Inflammatory macrophage treated with lipopolysaccharide for 1 hour (primary cell): ENCODE results near the gene ATP6V0D1.
A peak's percentile ranks its signal among the peaks of the same experiment; 100 is the strongest.
"Not testable (repeated sequence)": the region's sequence is repeated elsewhere in the genome, so short reads cannot be mapped to it uniquely, and the experiment has no call there.

Experiments used
- DNase-seq, 2 donors: peaks; one replicate each; pipeline ENCODE4 v3.0.0-alpha.2; 2020 to 2022

ATP6V0D1 gene

DNA sequence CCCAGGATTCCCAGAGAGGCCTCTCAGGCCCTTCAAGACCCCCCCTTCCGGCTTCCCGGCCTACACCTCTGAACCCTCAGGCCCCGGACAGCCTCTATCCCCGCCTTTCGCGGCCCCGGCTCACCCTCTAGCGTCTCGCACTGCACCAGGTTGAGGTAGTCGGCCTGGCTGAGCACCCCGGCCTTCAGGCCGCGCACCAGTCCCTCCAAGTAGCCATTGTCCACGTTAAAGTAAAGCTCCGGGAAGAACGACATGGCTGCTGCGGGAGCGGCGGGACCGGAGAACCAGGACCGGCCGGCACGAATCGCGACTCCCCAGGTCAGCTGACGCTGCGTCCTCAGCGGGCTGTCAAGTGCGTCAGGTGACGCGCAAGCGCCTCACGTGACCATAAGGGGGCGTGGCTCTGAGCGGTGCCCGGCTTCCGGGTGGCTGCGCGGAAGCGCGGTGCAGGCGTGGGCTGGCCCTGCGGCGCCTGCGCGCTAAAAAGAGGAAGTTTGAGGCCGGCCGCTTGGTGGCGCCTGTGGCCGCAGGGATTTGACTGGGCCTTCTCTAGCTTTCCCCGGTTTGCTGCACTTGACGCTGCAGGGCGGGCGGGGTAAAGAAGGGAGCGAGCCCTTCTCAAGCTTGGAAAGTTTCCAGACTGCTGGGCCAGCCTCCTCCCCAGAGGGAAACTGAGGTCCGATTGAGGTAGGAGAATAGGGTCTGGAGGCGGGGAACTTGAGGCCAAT is at the start of gene ATP6V0D1:
ATP6V0D1 (minus strand) TSS at position 325 of the 728 bp plus-strand sequence; CDS start at position 254, 71 bp downstream.
- DNase-seq = peak; percentile 97 to 100

DNA sequence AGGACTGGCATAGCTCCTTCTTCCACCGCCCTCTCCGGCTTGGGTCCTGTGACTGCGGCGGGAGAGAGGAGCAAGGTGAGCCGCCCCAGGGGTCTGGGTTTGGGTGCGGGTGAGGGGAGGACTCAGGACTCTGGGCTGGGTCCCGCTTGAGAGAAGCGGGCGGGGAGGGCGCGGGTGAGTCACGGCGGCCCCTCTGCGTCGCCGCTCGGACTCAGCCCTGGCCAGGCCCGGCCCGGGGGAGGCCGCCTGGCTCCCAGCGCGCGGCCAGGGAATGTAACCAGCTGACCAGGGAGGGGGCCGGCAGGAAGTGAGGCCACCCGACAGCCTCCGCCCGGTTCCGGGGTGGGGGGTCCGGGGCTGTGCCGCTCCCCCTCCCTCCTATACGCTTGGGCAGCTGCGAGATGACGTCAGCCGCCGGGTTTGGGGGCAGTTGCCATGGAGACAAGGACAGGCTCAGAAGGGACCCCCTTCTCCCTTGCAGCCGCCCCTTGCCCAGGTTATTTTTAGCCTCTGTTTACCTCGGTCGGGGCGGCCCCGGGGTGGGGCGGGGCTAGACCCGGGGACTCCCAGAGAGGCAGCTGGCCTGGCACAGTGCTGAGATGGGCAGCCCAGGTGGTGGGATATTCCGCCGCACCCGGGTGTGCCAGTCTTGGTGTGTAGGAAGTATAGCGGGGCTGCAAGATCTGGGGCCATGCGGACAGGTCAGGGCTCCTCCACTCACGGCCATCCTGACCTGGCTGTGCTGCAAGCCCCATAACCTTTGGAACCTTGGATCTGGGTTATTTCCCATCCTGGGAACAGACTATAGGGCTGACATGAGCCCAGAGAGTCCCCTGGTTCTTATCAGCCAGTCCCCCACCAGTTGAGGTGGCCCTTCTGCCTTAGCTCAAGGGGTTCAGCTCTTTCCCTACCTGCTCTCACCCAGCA is 49.3 kb upstream of the ATP6V0D1 start:
- DNase-seq = peak; percentile 60 to 79

DNA sequence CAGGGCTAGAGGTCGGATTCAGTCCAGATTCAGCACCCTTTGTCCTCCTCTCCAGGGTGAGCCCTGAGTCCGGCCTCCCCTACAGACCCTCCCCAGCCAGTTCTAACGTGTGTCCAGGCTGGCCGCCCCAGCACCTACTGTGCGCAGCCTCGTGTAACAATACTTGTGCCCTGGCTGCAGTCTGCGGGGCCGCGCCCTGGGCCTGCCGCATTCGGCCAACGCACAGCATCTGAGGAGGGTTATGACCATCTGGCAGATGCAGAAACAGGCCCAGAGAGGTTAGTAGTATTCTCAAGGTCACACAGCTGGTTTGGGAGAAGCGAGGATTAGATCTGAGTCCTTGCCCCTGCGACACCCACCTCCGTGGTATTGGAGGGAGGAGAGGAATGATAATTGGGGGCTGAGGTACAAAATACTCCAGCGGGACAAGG is 48.6 kb upstream of the ATP6V0D1 start:
- no peak for DNase-seq

DNA sequence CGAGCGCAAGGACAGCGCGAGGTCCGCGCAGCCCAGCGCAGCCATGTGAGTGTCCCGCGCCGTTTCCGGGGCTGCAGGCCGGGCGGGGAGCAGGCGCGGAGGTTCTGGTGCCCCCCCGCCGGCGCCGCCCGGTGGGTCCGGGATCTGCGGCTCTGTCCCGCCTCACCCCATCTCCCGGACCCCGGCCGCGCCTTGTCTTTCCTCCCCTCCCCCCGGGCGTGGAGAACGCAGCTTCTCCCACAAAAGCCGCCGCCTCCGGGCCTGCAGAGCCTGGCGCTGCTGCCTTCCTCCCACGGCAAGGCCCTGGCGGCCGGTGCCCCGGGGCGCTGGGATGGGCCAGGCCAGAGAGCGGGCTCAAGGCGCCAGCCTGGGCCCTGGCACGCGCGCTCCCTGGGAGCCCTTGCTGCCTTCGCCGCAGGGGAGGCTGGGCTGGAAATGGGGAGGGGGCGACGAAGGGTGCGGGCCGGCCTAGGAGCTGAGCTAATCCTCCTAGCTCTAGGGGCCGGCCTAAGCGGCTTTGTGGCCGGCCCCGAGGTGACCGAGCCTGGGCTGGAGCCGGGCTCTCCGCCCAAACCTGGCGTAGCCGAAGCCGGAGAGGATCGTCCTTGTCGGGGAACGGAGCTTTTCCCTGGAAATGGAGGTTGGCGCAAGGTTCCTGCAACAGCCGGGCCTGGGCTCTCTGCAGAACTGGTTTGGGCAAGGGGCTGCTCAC is 48.1 kb upstream of the ATP6V0D1 start:
- DNase-seq = no peak

DNA sequence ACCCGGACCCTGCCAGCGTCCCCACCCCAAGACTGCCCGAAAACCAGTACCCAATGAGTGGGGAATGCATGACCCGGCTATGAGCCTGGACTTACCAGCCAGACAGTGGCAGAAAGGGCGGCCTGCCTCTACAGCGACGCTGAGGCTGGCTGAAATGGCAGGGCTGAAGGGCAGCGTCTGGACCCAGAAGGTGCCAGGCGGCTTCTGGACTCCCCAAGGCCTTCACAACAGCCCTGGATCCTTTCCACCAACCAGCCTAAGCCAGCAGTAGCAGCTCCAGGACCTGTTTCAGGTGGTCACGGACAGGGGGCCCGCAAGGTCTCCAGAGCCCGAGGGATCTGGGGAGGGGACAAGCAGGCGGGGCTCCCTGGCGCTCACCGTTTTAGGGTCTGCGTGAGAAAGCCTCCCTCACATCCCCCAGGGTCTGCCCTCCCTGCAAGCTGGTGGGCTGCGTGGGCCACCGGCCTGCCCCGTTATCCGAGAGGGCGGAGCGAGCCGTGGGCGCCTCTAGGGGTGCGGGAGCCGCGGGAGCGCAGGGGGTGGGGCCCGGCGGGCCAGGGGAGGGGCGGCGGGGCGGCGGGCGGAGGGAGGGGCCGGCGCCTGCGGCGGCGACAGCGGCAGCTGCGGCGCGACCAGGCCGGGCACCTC is 47.4 kb upstream of the ATP6V0D1 start, which contains the start of gene RIPOR1:
RIPOR1 (plus strand) TSS at position 608 of the 648 bp plus-strand sequence. CDS start 9,618 bp downstream, outside the sequence.
- no peak for DNase-seq

DNA sequence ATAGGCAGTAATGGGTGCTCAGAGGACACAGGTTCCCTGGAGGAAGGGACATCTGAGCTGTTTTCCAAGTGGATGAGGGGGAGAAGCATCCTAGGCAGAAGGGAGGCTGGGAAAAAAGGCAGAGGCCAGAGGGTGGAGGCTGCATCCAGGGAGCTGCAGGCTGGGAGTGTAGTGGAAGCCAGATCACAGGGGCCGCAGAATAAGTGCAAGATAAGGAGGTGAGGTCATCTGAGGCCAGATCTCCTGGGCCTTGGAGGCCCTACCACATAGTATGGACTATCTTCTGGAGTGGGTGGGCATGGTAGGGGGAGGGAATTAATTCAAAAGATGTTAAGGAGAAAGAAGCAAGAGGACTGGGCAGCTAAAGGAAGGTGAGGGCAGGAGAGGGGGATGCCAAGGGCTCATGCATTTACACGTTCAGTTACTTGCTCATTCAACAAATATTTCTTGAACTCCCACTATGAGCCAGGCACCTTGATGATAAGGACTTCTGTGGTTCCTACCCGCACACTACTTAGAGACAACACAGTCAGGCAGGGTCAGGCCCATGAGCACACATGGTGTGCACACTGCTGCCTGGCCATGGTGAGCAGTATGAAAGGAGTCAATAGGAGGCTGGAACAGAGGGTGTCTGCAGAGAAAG is 45.3 kb upstream of the ATP6V0D1 start:
- no peak for DNase-seq

DNA sequence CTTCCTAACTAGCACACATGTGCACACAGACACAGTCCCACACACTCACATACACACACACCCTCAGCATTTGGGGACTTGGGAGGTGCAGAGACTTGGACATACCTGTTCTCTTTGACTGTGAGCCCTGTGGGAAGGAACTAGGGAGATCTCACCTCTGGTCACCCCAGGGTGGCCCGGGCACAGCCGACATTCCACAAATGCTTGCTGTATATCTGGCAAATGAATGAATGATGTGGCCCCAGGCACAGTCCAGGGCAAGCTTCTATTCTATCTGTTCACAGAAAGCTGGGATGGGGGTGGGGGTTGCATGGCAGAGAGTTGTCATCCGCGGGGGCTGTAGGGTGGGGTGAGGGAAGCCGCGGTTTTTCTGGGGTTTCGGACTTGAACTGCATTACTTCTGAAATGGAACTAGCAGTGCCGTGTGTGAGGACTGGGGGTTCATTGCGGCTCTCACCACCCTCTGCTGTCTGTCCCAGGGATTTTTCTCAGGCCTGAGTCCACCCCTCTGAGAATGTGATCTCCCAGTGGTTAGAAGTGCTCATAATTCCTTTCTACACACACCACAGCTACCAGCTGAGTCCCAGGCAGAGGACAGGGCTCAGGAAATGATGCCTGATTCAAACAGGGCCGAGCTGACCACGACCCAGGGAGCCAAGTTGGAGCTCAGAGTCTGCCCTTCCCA is 44.4 kb upstream of the ATP6V0D1 start:
- DNase-seq = no peak

DNA sequence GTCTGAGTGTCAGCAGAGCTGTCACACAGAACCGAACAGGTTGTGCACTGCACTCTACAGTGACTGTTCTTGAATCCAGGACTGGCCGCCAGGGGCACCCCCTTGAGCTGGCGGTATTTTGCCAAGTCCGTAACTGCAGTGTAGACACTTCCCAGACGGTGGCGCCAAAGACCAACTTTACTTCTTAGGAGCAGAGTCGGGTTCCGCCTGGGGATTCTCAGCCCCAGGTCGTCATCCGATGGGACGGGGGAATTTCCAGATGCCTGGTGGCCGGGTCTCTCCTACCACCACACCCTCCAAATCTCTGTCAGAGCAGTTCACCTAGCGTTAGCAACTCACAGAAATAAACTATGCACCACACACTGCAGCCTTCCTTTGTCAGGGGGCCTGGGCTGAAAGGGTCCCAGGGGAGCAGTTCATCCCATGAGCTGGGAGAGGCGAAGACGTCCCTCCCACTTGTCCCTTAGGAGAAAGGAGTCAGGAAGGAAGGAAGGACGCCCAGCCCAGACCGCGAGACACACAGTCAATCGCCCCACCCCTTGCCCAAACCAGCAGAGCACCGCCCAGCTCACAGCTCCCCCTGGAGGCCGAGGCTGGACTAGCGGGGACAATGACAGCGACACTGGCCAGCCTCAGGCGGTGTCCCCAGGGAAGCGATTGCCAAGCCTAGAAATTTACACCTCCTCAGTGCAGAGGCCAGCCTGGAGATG is 40.3 kb upstream of the ATP6V0D1 start:
- DNase-seq = peak; percentile 96 to 100

DNA sequence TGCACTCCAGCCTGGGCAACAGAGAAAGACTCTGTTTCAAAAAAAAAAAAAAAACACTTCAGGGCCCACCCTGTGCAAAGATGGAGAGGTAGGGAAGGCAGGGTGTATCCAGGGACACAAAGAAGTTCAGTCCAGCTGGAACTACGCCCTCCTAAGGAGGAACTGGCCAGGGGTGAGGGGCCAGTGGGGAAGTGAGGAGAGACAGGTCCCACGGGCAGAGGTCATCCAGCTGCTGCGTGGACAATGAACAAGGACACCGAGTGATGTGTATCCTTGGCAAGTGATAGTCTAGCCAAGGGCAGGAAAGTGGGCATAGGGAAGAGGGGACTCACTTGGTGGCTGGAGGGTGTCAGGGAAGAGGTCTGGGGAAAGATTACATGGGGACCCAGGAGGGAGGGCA is 38.3 kb upstream of the ATP6V0D1 start:
- DNase-seq = no peak

DNA sequence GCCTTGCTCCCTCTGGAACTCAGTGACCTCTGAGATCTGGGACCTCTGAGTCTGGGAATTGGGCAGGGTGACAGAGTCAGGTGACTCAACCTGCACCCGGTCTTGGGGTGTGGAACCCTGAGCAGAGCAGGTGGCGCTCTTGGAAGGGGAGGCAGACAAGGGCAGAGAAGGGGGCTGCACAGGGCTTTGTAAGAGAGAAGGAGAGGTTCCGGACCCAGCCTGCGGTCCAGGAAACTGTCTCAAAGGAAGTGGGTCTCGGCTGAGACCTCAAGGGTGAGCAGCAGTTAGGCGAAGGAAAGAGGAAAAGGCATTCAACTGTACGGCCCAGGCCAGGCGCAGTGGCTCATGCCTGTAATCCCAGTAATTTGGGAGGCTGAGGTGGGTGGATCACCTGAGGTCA is 37.7 kb upstream of the ATP6V0D1 start:
- DNase-seq = no peak

DNA sequence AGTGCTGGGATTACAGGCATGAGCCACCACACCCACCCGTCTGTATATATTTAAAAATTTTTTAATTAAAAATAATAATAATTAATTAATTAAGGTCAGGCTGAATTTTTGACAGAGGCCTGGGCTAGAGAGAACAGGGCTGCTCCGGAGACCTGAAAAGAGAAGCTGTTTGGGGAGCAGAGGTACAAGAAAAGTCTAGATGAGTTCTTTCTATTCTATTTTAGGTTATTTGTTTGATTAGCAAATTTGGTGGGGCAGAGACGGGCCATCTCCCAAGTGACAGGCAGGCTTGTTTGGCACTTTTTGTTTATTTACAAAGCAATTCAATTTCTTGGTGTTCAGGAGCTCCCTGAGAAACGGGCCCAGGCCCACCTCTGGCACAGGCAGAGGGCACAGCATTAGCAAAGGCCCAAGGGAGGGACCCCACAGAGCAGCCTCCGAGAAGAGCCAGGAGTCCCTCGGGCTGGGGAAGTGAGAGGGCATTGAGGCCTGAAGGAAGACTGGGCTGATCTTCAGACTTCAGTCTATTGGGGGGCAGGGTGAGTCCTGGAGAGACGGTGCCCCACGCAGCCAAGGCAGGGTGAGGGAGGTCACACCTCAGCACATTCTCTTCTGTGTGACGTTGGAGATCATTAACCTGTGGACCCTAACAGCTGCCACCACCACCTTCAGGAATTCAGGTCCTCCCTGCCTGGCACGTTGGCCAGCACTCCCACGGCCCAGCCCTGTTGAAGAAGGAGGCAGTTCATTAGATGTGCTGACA is 36.9 kb upstream of the ATP6V0D1 start:
- DNase-seq = no peak

DNA sequence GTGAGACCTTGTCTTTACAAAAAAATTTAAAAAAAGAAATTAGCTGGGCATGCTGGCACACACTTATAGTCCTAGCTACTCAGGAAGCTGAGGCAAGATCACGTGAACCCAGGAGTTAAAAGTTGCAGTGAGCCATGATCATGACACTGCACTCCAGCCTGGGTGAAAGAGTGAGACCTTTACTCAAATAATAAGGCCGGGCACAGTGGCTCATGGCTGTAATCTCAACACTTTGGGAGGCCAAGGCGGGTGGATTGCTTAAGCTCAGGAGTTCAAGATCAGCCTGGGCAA is 36.1 kb upstream of the ATP6V0D1 start:
- DNase-seq = no peak

DNA sequence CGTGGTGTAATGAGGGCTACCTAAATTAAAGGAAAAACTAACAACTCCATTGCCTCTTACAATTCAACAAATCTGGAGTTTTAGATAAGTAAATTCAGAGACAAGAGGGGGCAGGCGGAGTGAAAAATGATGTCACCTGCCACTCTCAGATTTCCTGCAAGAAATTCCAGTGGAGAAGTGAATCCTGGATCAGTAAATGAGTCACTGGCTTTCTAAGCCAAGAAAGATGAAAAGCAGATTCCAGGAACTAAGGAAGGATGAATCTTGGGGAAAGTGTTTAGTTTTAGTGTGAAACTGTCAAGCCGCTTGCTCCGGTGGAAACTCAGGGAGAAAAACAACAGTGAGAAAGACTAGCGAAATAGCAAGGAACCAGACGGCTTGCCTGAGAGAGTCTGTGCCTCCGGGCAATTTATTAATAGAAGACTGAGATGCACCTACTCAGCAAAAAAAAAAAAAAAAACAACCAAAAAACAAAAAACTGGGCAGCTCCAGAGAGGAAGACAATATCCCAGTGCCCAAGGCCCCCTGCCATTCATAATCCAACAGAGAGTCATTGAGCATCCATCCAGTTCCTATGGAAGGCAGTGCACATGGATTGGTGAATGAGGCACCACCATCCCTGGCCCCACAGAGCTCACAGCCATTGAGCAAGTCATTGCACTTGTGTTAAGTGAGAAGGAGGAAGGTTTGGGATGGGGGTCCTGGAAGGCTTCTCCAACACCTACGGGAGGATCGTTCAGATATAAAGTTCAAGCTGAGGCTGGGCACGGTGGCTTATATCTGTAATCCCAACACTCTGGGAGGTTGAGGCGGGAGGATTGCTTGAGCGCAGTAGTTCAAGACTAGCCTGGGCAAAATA is 35.6 kb upstream of the ATP6V0D1 start:
- no peak for DNase-seq

DNA sequence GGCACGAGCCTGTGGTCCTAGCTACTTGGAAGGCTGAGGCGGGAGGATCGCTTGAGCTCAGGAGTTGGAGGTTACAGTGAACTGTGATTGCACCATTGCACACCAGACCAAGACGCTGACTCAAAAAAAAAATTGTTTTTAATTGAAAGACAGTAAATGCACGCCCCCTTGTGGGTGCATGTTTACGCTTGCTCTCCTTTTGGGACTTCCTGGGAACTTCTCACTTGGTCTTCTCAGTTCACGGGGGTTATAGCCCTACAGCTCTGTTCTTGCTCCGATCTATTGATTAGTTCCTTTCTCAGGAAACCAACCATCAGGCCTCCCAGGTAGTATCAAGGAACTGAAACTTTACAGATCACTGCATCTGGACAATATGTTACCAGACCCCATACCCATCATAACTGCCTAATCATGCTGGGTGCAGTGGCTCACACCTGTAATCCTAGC is 33.4 kb upstream of the ATP6V0D1 start:
- peak; percentile 93 to 99 for DNase-seq

DNA sequence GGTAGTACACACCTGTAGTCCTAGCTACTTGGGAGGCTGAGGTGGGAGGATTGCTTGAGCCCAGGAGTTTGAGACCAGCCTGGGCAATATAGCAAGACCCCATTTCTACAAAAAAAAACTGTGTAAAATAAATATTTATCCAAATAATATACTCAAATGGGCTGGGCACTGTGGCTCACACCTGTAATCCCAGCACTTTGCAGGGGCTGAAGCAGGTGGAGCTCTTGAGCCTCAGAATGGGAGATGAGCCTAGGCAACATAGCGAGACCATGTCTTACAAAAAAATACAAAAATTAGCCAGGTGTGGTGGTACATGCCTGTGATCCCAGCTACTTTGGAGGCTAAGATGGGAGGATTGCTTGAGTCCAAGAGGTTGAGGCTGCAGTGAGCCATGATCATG is 32.9 kb upstream of the ATP6V0D1 start:
- not testable (repeated sequence) for DNase-seq

DNA sequence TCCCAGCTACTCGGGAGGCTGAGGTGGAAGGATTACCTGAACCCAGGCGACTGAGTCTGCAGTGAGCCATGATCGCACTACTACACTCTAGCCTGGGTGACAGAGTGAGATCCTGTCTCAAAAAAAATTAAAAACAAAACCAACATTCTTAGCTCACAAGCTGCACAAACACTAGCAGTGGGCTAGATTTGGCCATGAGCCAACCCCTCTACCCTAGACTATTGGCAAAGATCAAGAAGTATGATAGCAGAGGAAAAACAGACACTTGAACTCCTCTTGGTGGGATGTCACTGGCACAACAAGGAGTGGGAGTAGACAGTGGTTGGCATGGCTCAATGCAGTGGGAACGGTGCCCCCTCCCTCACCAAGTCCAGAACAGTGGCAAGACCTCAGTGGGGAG is 28.1 kb upstream of the ATP6V0D1 start:
- no peak for DNase-seq

DNA sequence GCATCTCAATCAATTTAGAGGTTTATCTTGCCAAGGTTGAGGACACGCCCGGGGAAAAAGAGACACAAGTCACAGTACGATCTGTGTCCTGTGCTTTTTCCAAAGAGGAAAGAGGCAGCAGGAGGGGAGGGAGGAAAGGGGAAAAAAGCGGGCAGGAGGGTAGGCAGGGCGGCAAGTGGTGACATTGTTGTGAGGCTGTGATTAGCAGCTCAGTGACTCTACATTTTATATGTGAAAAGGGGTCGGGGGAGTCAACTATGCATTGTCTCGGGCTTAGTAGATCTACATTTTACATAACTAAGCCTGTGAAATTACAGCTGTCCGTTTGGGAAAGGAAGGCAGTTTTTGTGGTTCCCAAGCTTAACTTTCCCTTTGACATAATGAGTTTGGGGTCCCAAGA is 25.5 kb upstream of the ATP6V0D1 start:
- no peak for DNase-seq

DNA sequence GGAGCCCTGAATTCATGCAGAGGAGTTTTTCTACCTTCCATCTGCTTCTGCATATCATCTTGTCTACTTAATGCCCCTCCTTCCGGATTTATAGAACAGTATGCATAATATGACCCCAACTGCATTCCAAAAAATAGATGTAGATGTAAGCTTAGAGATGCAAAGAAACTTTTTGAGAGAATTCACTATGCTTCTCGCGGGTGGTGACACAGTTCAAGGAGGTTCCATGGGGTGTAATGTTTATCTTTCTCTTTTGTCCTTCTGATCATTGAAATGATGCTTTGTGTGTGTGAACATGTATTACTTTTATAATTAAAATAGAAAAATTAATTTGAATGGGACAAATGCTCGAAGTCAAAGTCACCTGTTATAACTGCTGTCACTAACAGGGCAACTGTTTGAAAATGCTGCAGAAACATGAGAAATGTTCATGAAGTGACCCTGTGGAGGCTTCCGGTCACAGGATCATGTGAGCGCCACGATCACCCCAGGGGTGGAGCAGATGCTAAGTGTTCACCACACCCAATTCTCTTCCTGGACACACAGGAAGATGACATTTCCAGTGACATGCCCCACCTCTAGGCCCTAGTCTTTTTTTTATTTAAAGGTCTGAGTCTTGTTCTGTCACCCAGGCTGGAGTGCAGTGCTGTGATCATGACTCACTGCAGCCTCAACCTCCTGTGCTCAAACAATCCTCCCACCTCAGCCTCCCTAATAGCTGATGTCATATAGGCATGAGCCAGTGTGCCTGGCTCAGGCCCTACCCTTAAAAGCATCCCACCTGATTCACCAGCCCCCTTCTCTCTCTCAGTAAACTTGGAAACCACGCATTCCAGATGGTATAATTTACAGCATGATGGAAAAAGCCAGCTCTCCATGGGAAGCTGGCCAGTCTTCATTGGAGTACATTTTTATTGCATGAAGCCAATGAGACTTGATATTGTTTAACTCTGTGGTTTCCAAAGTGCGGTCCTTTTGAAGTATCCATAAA is 23.4 kb upstream of the ATP6V0D1 start:
- peak; percentile 82 to 87 for DNase-seq
